Measurements from ENCODE around the gene LRRTM4. TPM values are rescaled to one million over a fixed set of nuclear protein-coding genes. Genes with fewer than 3 reads are reported as not detected.

Gene LRRTM4
- total and polyA plus RNA-seq, 2 experiments from 2014 or later = 4.5 to 15.4 TPM

DNA sequence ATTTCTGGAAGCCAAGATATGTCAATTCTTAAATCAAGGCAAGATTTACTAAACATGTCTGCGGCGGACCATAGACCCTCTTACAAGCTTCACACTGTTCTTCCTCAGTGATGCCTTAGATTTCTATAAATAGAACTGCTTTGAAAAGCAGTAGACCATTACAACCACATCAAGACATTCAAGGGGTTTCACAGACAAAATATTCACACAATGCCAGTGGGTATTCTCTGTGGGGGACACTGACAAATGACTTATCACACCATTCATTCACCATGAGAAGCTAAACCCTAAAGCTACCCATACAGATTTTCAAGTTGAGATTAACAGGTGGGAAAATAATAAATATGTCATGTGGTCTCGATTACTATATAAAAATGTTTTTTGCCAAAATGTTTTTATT, 15.9 kb upstream of the LRRTM4 start (continued):
- TF ChIP-seq, protein P1, sequence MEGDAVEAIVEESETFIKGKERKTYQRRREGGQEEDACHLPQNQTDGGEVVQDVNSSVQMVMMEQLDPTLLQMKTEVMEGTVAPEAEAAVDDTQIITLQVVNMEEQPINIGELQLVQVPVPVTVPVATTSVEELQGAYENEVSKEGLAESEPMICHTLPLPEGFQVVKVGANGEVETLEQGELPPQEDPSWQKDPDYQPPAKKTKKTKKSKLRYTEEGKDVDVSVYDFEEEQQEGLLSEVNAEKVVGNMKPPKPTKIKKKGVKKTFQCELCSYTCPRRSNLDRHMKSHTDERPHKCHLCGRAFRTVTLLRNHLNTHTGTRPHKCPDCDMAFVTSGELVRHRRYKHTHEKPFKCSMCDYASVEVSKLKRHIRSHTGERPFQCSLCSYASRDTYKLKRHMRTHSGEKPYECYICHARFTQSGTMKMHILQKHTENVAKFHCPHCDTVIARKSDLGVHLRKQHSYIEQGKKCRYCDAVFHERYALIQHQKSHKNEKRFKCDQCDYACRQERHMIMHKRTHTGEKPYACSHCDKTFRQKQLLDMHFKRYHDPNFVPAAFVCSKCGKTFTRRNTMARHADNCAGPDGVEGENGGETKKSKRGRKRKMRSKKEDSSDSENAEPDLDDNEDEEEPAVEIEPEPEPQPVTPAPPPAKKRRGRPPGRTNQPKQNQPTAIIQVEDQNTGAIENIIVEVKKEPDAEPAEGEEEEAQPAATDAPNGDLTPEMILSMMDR (conservative IDR thresholded peaks at IDR 0.05; ENCODE audit: low read depth in 2 of 2) = no peak
- TF ChIP-seq, protein P2, sequence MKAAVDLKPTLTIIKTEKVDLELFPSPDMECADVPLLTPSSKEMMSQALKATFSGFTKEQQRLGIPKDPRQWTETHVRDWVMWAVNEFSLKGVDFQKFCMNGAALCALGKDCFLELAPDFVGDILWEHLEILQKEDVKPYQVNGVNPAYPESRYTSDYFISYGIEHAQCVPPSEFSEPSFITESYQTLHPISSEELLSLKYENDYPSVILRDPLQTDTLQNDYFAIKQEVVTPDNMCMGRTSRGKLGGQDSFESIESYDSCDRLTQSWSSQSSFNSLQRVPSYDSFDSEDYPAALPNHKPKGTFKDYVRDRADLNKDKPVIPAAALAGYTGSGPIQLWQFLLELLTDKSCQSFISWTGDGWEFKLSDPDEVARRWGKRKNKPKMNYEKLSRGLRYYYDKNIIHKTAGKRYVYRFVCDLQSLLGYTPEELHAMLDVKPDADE (IDR thresholded peaks at IDR 0.05) = no peak
- TF ChIP-seq EZH2 (IDR thresholded peaks at IDR 0.05; ENCODE audit: low read depth, unreplicated experiment) = no peak
- no peak for TF ChIP-seq POLR2AphosphoS5 (IDR thresholded peaks at IDR 0.05; ENCODE audit: low read depth)
- TF ChIP-seq, protein P3, sequence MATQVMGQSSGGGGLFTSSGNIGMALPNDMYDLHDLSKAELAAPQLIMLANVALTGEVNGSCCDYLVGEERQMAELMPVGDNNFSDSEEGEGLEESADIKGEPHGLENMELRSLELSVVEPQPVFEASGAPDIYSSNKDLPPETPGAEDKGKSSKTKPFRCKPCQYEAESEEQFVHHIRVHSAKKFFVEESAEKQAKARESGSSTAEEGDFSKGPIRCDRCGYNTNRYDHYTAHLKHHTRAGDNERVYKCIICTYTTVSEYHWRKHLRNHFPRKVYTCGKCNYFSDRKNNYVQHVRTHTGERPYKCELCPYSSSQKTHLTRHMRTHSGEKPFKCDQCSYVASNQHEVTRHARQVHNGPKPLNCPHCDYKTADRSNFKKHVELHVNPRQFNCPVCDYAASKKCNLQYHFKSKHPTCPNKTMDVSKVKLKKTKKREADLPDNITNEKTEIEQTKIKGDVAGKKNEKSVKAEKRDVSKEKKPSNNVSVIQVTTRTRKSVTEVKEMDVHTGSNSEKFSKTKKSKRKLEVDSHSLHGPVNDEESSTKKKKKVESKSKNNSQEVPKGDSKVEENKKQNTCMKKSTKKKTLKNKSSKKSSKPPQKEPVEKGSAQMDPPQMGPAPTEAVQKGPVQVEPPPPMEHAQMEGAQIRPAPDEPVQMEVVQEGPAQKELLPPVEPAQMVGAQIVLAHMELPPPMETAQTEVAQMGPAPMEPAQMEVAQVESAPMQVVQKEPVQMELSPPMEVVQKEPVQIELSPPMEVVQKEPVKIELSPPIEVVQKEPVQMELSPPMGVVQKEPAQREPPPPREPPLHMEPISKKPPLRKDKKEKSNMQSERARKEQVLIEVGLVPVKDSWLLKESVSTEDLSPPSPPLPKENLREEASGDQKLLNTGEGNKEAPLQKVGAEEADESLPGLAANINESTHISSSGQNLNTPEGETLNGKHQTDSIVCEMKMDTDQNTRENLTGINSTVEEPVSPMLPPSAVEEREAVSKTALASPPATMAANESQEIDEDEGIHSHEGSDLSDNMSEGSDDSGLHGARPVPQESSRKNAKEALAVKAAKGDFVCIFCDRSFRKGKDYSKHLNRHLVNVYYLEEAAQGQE (IDR thresholded peaks at IDR 0.05; ENCODE audit: unreplicated experiment) = no peak
- no peak for TF ChIP-seq CREB1 (CRISPR knock-in tag; IDR thresholded peaks at IDR 0.05; ENCODE audit: low read depth)
- TF ChIP-seq JUNB (IDR thresholded peaks at IDR 0.05; ENCODE audit: unreplicated experiment) = no peak

DNA sequence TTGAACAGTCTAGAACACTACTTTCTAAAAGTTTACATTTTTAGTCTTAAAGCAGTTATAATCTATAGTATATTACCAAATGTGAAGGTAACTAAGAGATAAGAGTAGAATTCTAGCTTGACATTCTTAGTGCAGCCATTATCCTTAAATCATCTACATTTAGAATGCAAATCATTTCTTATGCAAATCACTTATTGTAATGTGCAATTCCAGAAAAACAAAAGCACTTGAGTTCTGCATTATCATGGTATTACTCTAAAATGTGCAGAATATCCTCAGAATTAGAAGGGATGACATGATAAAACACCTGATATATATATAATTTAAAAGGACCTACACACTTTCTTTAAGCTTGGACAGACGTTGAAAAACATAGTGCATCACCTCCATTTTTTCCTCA, 712 bp upstream of the LRRTM4 start:
- H3K4me3 ChIP-seq = peak overlapping the region; percentile 15
- H3K4me1 ChIP-seq (ENCODE audit: insufficient read depth) = peaks cover 38% of the 10 kb centered on the region

More for the DNA sequence above, 712 bp upstream of the LRRTM4 start:
- peak overlapping the region; percentile 95 for H3K27ac Mint-ChIP-seq
- no peaks in the 10 kb centered on the region for H3K27me3 Mint-ChIP-seq (ENCODE audit: insufficient read depth, low read depth, poor library complexity)
- peaks cover 39% of the 10 kb centered on the region for H3K36me3 Mint-ChIP-seq (ENCODE audit: low read depth)
- Histone ChIP-seq H3K27me3 (ENCODE audit: insufficient read depth) (no peaks in the 10 kb centered on the region), H4K20me1 (replicated peaks; ENCODE audit: insufficient read depth) (no peaks in the 10 kb centered on the region), H3K79me2 (replicated peaks; ENCODE audit: insufficient read depth) (peaks cover 17% of the 10 kb centered on the region), H3K36me3 (ENCODE audit: insufficient read depth) (no peaks in the 10 kb centered on the region), H3K4me2 (peak overlapping the region; percentile 41), H3F3A (replicated peaks; ENCODE audit: low read depth) (0 out of 2 replicates have a peak, but pooled peaks cover 3% of the 10 kb centered on the region), H3K9me2 (ENCODE audit: insufficient read depth) (no peaks in the 10 kb centered on the region), H3K27ac (ENCODE audit: low read depth) (peak overlapping the region; percentile 99), H2AFZ (no peak overlapping the region)
- peak overlapping the region; percentile 75 for H3K4me3 Mint-ChIP-seq
- TF ChIP-seq JUNB (IDR thresholded peaks at IDR 0.05; ENCODE audit: unreplicated experiment) (no peak), CREB1 (CRISPR knock-in tag; IDR thresholded peaks at IDR 0.05; ENCODE audit: low read depth) (no peak), EZH2phosphoT487 (IDR thresholded peaks at IDR 0.05; ENCODE audit: unreplicated experiment) (no peak), NANOG (IDR thresholded peaks at IDR 0.05; ENCODE audit: borderline replicate concordance) (peak; percentile 83)
- no peak; the same call in 1 of the 3 replicates for ATAC-seq
- no peaks in the 10 kb centered on the region; the same call in 2 of the 3 replicates for H3K9me3 Mint-ChIP-seq
- peak; percentile 67 for DNase-seq (ENCODE audit: low spot score)
- H3K4me1 Mint-ChIP-seq = peaks cover 60% of the 10 kb centered on the region
